ENCODE measurements around the gene PTPN23. TPM values are rescaled to one million over a fixed set of nuclear protein-coding genes. Genes with fewer than 3 reads are reported as not detected.

The PTPN23 gene
- total RNA-seq, 6 experiments from 2014 or later = 43.1 to 50.0 (median 48.6) TPM

DNA sequence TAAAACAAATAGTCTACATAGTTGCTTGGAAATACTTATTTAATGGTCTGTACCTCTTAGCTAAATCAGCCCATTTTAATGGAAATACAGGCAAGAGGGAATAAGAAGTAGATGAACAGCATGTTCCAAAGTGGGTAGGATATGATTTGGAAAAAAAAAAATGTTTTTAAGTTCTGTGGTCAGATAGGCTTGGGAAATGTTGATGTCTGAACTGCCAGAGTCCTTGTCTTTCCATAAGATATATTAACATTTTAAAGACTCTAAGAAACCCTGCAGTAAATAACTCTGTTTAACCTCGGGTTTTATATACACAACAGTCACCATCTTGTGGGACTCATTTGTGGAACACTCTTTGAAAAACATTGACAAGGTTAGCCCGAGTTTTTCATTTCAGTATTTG is 40.0 kb upstream of the PTPN23 start:
- no peak for DNase-seq
- peaks cover 48% of the 10 kb centered on the region for H3K36me3 Mint-ChIP-seq (ENCODE audit: low read depth)
- TF ChIP-seq, protein P1, sequence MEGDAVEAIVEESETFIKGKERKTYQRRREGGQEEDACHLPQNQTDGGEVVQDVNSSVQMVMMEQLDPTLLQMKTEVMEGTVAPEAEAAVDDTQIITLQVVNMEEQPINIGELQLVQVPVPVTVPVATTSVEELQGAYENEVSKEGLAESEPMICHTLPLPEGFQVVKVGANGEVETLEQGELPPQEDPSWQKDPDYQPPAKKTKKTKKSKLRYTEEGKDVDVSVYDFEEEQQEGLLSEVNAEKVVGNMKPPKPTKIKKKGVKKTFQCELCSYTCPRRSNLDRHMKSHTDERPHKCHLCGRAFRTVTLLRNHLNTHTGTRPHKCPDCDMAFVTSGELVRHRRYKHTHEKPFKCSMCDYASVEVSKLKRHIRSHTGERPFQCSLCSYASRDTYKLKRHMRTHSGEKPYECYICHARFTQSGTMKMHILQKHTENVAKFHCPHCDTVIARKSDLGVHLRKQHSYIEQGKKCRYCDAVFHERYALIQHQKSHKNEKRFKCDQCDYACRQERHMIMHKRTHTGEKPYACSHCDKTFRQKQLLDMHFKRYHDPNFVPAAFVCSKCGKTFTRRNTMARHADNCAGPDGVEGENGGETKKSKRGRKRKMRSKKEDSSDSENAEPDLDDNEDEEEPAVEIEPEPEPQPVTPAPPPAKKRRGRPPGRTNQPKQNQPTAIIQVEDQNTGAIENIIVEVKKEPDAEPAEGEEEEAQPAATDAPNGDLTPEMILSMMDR (IDR thresholded peaks at IDR 0.05) = no peak

GRCh38 chr3:47342151-47342550 is 38.7 kb upstream of the PTPN23 start:
- Mint-ChIP-seq H3K9me3 (no peaks in the 10 kb centered on the region), H3K4me1 (ENCODE audit: low read depth) (peaks cover 14% of the 10 kb centered on the region), H3K4me3 (no peak overlapping the region), H3K36me3 (ENCODE audit: low read depth) (peaks cover 41% of the 10 kb centered on the region), H3K27ac (no peak overlapping the region), H3K27me3 (ENCODE audit: insufficient read depth) (no peaks in the 10 kb centered on the region; the same call in 1 of the 2 replicates)
- TF ChIP-seq, protein P1 (IDR thresholded peaks at IDR 0.05) = no peak
- DNase-seq = no peak

More for the DNA sequence above, 40.0 kb upstream of the PTPN23 start:
- Mint-ChIP-seq H3K4me1 (ENCODE audit: low read depth) (peaks cover 9% of the 10 kb centered on the region; the same call in 1 of the 2 replicates), H3K9me3 (no peaks in the 10 kb centered on the region), H3K27me3 (ENCODE audit: insufficient read depth) (no peaks in the 10 kb centered on the region; the same call in none of the 2 replicates), H3K27ac (no peak overlapping the region), H3K4me3 (no peak overlapping the region)

DNA sequence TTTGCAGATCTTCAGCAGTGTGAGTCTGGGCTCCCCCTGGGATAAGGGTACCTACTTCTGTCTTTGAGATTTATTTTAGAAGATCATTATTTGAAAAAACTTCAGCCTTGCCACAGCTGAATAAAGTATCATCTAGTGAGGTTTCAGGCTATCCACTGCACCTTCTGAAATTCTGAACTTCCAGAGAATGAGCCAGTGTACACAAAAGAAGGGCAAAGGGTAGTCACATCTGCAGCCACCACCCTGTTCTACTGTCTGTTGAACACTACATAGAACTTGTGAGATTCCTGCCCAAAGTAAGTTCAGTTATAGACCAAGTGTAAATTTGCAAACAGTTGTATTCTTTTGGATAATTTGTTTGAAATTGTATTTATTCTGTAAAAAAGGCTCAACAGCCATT is 38.0 kb upstream of the PTPN23 start:
- Mint-ChIP-seq H3K27me3 (ENCODE audit: insufficient read depth) (no peaks in the 10 kb centered on the region; the same call in 1 of the 2 replicates), H3K4me3 (no peak overlapping the region), H3K27ac (no peak overlapping the region), H3K4me1 (ENCODE audit: low read depth) (peaks cover 15% of the 10 kb centered on the region), H3K9me3 (no peaks in the 10 kb centered on the region), H3K36me3 (ENCODE audit: low read depth) (peaks cover 34% of the 10 kb centered on the region)
- TF ChIP-seq, protein P1 (IDR thresholded peaks at IDR 0.05) = no peak
- no peak for DNase-seq

DNA sequence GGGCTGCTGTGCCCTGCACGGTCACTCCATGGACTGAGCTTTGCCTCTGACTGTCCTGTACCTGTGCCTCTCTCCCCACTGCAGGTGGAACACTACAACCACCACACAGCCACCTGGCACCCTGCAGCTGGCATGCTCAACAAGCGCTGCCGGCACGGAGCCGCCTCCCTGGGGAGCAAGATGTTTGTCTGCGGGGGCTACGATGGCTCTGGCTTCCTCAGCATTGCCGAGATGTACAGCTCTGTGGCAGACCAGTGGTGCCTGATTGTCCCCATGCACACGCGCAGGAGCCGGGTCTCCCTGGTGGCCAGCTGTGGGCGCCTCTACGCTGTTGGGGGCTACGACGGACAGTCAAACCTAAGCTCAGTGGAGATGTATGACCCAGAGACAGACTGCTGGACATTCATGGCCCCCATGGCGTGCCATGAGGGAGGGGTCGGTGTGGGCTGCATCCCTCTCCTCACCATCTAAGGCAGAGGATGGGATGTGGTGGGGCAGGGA is 37.3 kb upstream of the PTPN23 start:
- Mint-ChIP-seq H3K36me3 (ENCODE audit: low read depth) (peaks cover 29% of the 10 kb centered on the region), H3K4me1 (ENCODE audit: low read depth) (peaks cover 15% of the 10 kb centered on the region), H3K4me3 (no peak overlapping the region), H3K9me3 (no peaks in the 10 kb centered on the region), H3K27ac (no peak overlapping the region), H3K27me3 (ENCODE audit: insufficient read depth) (no peaks in the 10 kb centered on the region; the same call in 1 of the 2 replicates)
- DNase-seq = no peak
- TF ChIP-seq, protein P1 (IDR thresholded peaks at IDR 0.05) = no peak

GRCh38 chr3:47344971-47345370 is 35.9 kb upstream of the PTPN23 start:
- no peaks in the 10 kb centered on the region for H3K27me3 Mint-ChIP-seq (ENCODE audit: insufficient read depth)
- TF ChIP-seq, protein P1 (IDR thresholded peaks at IDR 0.05) = no peak
- peaks cover 22% of the 10 kb centered on the region for H3K4me1 Mint-ChIP-seq (ENCODE audit: low read depth)
- no peak for DNase-seq
- peaks cover 21% of the 10 kb centered on the region for H3K36me3 Mint-ChIP-seq (ENCODE audit: low read depth)
- no peak overlapping the region for H3K4me3 Mint-ChIP-seq
- no peak overlapping the region for H3K27ac Mint-ChIP-seq
- H3K9me3 Mint-ChIP-seq = no peaks in the 10 kb centered on the region

All from HFFc6 (cell line).